GM21576 (cell line): ENCODE results near the gene AANAT.
A peak's percentile ranks its signal among the peaks of the same experiment; 100 is the strongest.
"Not testable (repeated sequence)": the region's sequence is repeated elsewhere in the genome, so short reads cannot be mapped to it uniquely, and the experiment has no call there.

ENCODE experiments used
- ATAC-seq: cut with Tn5 transposase; IDR thresholded peaks from one replicate; pipeline ENCODE4 v1.9.1; 2021; ENCODE audit warnings: mild to moderate bottlenecking, moderate library complexity; ENCODE audit not compliant: unreplicated experiment

AANAT gene

DNA sequence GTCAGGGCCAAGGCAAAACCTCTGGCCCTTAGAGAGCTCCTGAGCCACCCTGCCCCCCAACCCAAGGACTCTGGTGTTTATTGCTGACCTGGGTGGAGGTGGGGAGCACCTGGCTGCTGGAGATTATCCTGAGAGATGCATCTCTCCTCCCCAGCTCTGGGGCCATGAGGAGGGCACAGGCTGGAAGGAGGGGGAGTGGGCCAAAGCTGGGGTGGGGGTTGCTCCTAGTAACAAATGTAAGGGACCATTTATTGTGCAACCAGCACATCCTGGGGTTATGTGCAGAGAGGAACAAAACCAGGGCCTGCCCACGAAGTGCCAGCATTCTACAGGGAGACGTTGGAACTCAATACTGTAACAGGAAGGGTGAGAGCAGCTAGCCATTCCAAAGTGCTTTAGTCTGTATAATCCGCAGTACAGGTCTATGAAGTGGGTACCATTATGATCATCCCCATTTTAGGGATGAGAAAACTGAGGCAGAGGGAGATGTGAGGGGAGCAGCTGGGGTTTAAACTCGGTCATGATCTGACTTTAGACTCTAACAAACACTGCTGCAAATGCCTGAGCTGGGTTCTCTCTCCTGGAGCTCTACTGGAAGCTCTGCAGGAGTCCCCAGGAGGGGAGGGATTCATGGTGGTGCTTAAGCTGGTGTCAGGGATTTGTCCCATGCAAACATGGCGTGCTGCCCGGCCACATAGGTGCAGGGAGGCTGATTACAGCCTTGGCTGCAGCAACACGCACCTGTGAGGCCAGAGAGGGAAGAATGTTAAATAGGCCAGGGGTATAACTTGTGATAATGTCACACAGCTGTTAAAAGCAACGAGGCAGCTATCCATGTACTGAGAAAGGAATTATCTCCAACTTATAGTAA lies 35.2 kb downstream of the AANAT start:
- no peak for ATAC-seq

DNA sequence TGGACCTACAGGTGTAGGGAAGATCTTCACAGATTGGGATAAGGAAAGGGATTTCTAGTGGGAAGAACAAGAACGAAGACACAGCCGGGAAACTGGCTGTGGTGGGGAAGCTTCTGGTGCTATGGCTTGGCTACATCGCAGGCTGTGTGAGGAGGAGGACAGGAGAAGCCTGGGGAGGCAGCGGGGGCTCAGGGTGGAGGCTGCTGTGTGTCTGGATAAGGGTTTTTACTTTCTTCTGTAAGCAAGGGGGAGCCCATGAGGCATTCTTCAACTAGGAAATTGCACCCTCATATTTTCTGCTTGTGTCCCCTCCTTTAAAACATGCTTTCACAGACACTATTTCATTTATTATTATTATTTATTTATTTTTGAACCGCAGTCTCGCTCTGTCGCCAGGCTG lies 36.7 kb downstream of the AANAT start:
- no peak for ATAC-seq

GRCh38 chr17:76506408-76507345 lies 39.3 kb downstream of the AANAT start:
- peak; percentile 50 for ATAC-seq

- not testable (repeated sequence) for ATAC-seq
Observed at GRCh38 chr17:76508472-76509063, 41.2 kb downstream of the AANAT start.

DNA sequence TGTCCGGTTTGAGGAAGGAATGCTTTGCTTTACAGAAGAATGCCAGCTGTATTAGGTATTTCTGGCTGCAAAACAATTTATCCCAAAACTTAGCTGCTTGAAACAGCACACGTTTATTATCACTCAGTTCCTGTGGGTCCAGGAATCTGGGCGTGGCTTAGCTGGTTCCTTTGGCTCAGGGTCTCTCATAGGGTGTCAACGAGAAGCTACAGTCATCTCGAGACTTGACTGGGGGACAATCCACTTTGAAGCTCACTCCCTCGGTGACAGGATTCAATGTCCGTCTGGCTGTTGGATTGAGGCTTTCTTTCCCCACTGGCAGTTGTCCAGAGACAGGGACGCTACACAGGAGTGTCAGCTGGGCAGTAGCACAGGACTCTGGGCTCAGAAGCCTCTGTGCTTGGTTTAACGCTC lies 43.4 kb downstream of the AANAT start:
- no peak for ATAC-seq

GRCh38 chr17:76511668-76512365 lies 44.4 kb downstream of the AANAT start:
- no peak for ATAC-seq

GRCh38 chr17:76512366-76513305 lies 45.2 kb downstream of the AANAT start:
- no peak for ATAC-seq

- ATAC-seq, result no peak
Observed at GRCh38 chr17:76513306-76513692, 45.9 kb downstream of the AANAT start.

- ATAC-seq, result not testable (repeated sequence)
Observed at GRCh38 chr17:76514355-76514754, 47.0 kb downstream of the AANAT start.

- ATAC-seq, result peak; percentile 49
Observed at GRCh38 chr17:76515274-76515949, 48.0 kb downstream of the AANAT start.

- ATAC-seq, result no peak
Observed at GRCh38 chr17:76517638-76518038, 50.2 kb downstream of the AANAT start.

DNA sequence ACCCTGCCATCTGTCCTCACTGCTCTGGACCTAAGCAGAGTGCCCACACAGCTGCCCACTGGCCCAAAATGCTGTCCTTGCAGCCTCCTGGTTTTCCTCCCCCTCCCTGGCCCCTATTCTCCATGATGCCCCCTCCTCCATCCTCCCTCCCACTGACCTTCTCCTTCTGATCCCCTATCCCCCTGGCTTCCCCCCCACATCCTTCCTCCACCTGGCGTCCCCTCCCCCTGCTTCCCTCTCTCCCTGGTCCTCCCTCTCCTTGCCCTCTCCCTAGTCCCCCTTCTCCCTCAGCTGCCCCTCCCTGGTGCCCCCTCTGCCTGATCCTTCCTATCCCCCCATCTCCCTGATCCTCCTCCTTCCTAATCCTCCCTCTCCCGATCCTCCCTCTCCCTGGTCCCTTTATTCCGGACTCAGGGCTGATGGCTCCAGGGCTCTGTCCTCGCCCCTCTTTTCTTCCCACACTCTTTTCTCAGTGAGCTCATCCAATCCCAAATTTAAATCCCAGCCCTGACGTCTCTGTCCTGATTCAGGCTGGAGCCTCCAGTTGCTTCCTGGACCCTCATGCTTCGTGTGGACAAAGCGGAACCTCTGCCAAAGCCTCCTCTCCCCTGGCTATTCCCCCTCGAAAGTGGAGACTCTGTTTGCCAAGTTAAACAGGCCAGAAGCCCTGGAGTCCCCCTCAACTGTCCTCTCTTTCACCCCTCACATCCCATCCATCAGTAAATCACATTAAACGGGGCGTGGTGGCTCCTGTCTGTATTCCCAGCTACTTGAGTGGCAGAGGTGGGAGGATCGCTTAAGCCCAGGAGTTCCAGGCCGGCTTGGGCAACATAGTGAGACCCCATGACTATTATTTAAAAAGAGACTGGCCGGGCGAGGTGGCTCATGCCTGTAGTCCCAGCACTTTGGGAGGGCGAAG lies 51.9 kb downstream of the AANAT start:
- ATAC-seq, result no peak
